HepG2 (cell line): ENCODE results near the gene PLCB1. TPM values are rescaled to one million over a fixed set of nuclear protein-coding genes. Genes with fewer than 3 reads are reported as not detected.
A peak's percentile ranks its signal among the peaks of the same experiment; 100 is the strongest.

ENCODE experiments used
- ATAC-seq: fragments of 200-7000 bp; cut with Tn5 transposase; 3 replicates; pipeline ENCODE4 v1.9.1; 2020; ENCODE audit warnings: mild to moderate bottlenecking, moderate library complexity
- BruUV-seq: library from RNA; stranded (reverse); fragments of 400-500 nt; replicated peaks from 2 replicates; lab custom pipeline; 2021; lab: Mats Ljungman, UMichigan
- CTCF ChIA-PET: fragments of 300-600 bp; formaldehyde crosslinking; extraction: SDS; loops from one replicate; lab custom pipeline; 2021; ENCODE audit warnings: low total read pairs, inconsistent platforms, low intra/inter-chr PET ratio; lab: Yijun Ruan, JAX
- POLR2A ChIA-PET: fragments of 350-600 bp; sonication (Branson Sonifier 250); formaldehyde crosslinking; loops from one replicate; lab custom pipeline; 2020; ENCODE audit warnings: antibody characterized with exemption, inconsistent platforms; lab: Yijun Ruan, JAX
- DNase-seq: peaks from one replicate; pipeline ENCODE4 v3.0.0-alpha.2; 2015; ENCODE audit warnings: low spot score
- FAIRE-seq: peaks from 3 replicates; lab custom pipeline; 2011; peaks lifted over from hg19 to GRCh38; lab: Jason Lieb, UNC
- H2AFZ ChIP-seq: one replicate; pipeline ENCODE4 v1.6.1; 2011; ENCODE audit warnings: low read length, inconsistent platforms
- H3K27ac ChIP-seq: fragments of 300-600 bp; 3 replicates; pipeline ENCODE4 v1.8.0; 2011; ENCODE audit warnings: mixed run types, mild to moderate bottlenecking, mixed read lengths, low read length, inconsistent platforms; ENCODE audit not compliant: insufficient read depth; ENCODE audit errors: extremely low read length
- H3K27me3 ChIP-seq, 2 experiments: fragments of 200-600 bp in 1 of 2; 2 replicates in 1 of 2; 3 replicates in 1 of 2; pipeline versions ENCODE4 v1.6.0 to v1.8.0; 2011; ENCODE audit warnings: low read length in 2 of 2, mild to moderate bottlenecking in 2 of 2, moderate library complexity in 2 of 2, inconsistent platforms in 1 of 2; ENCODE audit not compliant: insufficient read depth in 2 of 2, control insufficient read depth in 1 of 2
- H3K36me3 ChIP-seq, 2 experiments: fragments of 200-600 bp in 1 of 2; replicated peaks in 1 of 2; 2 replicates in 1 of 2; 3 replicates in 1 of 2; pipeline versions ENCODE4 v1.5.1 to v1.8.0; 2011; ENCODE audit warnings: low read length in 2 of 2, inconsistent platforms in 1 of 2; ENCODE audit not compliant: insufficient read depth in 2 of 2, control insufficient read depth in 1 of 2
- H3K4me1 ChIP-seq: 2 replicates; pipeline ENCODE4 v1.5.1; 2012; ENCODE audit warnings: low read length, inconsistent platforms; ENCODE audit not compliant: insufficient read depth
- H3K4me2 ChIP-seq: 2 replicates; pipeline ENCODE4 v1.6.0; 2011; ENCODE audit warnings: low read depth, low read length, inconsistent platforms
- H3K4me3 ChIP-seq, 3 experiments: fragments of 200-600 bp in 1 of 3; sonication (generic), shearing (Covaris generic) in 1 of 3; replicated peaks in 1 of 3; 2 replicates each; pipeline ENCODE4 v1.5.1; 2011 to 2016; ENCODE audit warnings: low read length in 3 of 3, inconsistent platforms in 2 of 3, low read depth in 2 of 3, mild to moderate bottlenecking in 2 of 3, control low read depth in 1 of 3, mixed read lengths in 1 of 3; ENCODE audit not compliant: insufficient read depth in 1 of 3
- H3K79me2 ChIP-seq: one replicate; pipeline ENCODE4 v1.6.1; 2011; ENCODE audit warnings: low read length, inconsistent platforms; ENCODE audit not compliant: insufficient read depth
- H3K9ac ChIP-seq: 2 replicates; pipeline ENCODE4 v1.6.0; 2011; ENCODE audit warnings: mild to moderate bottlenecking, low read depth, low read length, inconsistent platforms; ENCODE audit not compliant: insufficient read depth
- H3K9me3 ChIP-seq: 2 replicates; pipeline ENCODE4 v1.5.1; 2012; ENCODE audit warnings: mild to moderate bottlenecking, low read length
- H4K20me1 ChIP-seq: 2 replicates; pipeline ENCODE4 v1.6.0; 2011; ENCODE audit warnings: inconsistent platforms, mild to moderate bottlenecking, low read length, moderate library complexity; ENCODE audit not compliant: insufficient read depth
- WGBS: methylation state at CpG from one replicate; pipeline ENCODE4 v1.1.6; 2017; ENCODE audit warnings: low lambda C conversion rate; 5-methylcytosine and 5-hydroxymethylcytosine counted together
- in situ Hi-C: cut with HindIII; loops from 2 replicates; pipeline ENCODE4 v1.10.0; 2017; ENCODE audit warnings: low pct_unique_long_range_greater_than_20kb; ENCODE audit not compliant: extremely low pct_ligation_motif_present
- intact Hi-C: fragments of 100-400 bp; cut with micrococcal nuclease; formaldehyde crosslinking; loops from one replicate; pipeline ENCODE4 v1.10.0; 2022; ENCODE audit not compliant: unreplicated experiment
- polyA plus RNA-seq, 8 experiments: library from polyadenylated mRNA; depleted of rRNA in 3 of 8; stranded (reverse) in 7 of 8; unstranded in 1 of 8; fragments of >200 nt; fragmentation: Illumina TruSeq in 4 of 8; extraction: Trizol in 4 of 8; gene quantifications; 2 replicates each; pipeline versions ENCODE4 v1.2.1 to v1.2.3, GENCODE V29; 2011 to 2016; ENCODE audit warnings: low read depth in 4 of 8, missing spikeins in 1 of 8, mixed read lengths in 1 of 8; ENCODE audit not compliant: insufficient read depth in 1 of 8
- total RNA-seq, 5 experiments: library from RNA; depleted of rRNA; stranded (reverse); fragments of >200 nt; fragmentation: Illumina TruSeq; extraction: Trizol; gene quantifications; 2 replicates each; pipeline ENCODE4 v1.2.3, GENCODE V29; 2016; ENCODE audit warnings: low read depth in 1 of 5
- TF ChIP-seq, protein P1 (sequence below): sonication (generic); formaldehyde crosslinking; IDR thresholded peaks from 2 replicates; pipeline ENCODE4 v1.5.1; 2020; ENCODE audit warnings: mild to moderate bottlenecking, missing genetic modification reagents, borderline replicate concordance
- TF ChIP-seq, protein P2 (sequence below): sonication (generic); formaldehyde crosslinking; IDR thresholded peaks from 2 replicates; pipeline ENCODE4 v1.8.0; 2022; ENCODE audit warnings: mild to moderate bottlenecking, missing genetic modification reagents, borderline replicate concordance

PLCB1 gene
- total and polyA plus RNA-seq, 2 of the 13 experiments (the other 11 are each of a cell fraction or from before 2014, with no cell fraction given), result 42.4 to 55.9 TPM

DNA sequence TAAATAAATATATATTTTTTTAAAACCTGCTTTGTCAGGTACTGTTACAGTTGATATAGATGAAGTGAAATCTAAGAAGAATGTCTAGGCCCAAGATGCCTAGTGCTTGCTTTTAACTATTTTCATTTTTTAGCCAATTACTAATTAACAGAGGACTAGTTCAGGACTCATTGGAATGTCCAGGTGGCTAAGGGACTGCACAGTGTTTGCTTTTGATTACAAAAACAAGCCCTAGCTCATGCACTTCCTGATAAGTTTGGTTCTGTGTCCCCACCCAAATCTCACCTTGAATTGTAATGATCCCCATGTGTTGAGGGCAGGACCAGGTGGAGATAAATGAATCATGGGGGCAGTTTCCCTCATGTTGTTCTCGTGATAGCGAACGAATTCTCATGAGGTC is 417.1 kb downstream of the PLCB1 start:
- no TSS peak for BruUV-seq
- no peak overlapping the region for H3K9ac ChIP-seq
- H4K20me1 ChIP-seq, result no peaks in the 10 kb centered on the region
- CTCF ChIA-PET, result no interaction called here
- WGBS, result 97% methylated on average over 3 of the region's 3 CpGs
- intact Hi-C loops, result no loop called here
- H3K27me3 ChIP-seq, result no peaks in the 10 kb centered on the region
- no peak overlapping the region for H3K27ac ChIP-seq
- H3K4me2 ChIP-seq, result no peak overlapping the region
- TF ChIP-seq, protein P1, sequence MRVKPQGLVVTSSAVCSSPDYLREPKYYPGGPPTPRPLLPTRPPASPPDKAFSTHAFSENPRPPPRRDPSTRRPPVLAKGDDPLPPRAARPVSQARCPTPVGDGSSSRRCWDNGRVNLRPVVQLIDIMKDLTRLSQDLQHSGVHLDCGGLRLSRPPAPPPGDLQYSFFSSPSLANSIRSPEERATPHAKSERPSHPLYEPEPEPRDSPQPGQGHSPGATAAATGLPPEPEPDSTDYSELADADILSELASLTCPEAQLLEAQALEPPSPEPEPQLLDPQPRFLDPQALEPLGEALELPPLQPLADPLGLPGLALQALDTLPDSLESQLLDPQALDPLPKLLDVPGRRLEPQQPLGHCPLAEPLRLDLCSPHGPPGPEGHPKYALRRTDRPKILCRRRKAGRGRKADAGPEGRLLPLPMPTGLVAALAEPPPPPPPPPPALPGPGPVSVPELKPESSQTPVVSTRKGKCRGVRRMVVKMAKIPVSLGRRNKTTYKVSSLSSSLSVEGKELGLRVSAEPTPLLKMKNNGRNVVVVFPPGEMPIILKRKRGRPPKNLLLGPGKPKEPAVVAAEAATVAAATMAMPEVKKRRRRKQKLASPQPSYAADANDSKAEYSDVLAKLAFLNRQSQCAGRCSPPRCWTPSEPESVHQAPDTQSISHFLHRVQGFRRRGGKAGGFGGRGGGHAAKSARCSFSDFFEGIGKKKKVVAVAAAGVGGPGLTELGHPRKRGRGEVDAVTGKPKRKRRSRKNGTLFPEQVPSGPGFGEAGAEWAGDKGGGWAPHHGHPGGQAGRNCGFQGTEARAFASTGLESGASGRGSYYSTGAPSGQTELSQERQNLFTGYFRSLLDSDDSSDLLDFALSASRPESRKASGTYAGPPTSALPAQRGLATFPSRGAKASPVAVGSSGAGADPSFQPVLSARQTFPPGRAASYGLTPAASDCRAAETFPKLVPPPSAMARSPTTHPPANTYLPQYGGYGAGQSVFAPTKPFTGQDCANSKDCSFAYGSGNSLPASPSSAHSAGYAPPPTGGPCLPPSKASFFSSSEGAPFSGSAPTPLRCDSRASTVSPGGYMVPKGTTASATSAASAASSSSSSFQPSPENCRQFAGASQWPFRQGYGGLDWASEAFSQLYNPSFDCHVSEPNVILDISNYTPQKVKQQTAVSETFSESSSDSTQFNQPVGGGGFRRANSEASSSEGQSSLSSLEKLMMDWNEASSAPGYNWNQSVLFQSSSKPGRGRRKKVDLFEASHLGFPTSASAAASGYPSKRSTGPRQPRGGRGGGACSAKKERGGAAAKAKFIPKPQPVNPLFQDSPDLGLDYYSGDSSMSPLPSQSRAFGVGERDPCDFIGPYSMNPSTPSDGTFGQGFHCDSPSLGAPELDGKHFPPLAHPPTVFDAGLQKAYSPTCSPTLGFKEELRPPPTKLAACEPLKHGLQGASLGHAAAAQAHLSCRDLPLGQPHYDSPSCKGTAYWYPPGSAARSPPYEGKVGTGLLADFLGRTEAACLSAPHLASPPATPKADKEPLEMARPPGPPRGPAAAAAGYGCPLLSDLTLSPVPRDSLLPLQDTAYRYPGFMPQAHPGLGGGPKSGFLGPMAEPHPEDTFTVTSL (CRISPR knock-in tag), result no peak
- TF ChIP-seq, protein P2, sequence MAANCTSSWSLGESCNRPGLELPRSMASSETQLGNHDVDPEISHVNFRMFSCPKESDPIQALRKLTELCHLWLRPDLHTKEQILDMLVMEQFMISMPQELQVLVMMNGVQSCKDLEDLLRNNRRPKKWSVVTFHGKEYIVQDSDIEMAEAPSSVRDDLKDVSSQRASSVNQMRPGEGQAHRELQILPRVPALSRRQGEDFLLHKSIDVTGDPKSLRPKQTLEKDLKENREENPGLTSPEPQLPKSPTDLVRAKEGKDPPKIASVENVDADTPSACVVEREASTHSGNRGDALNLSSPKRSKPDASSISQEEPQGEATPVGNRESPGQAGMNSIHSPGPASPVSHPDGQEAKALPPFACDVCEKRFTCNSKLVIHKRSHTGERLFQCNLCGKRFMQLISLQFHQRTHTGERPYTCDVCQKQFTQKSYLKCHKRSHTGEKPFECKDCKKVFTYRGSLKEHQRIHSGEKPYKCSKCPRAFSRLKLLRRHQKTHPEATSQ (CRISPR knock-in tag), result peak; percentile 86; the same call in 1 of the 2 replicates
- TF ChIP-seq, all 625 proteins: peak for 1
- no peak overlapping the region for H2AFZ ChIP-seq
- no peaks in the 10 kb centered on the region for H3K4me1 ChIP-seq
- H3K9me3 ChIP-seq, result no peaks in the 10 kb centered on the region
- no peak for ATAC-seq
- in situ Hi-C loops, result no loop called here
- H3K36me3 ChIP-seq, result no peaks in the 10 kb centered on the region
- no peak for FAIRE-seq
- no peak for DNase-seq
- POLR2A ChIA-PET, result no interaction called here
- no peak overlapping the region for H3K4me3 ChIP-seq
- no peaks in the 10 kb centered on the region for H3K79me2 ChIP-seq
